GM23338 (cell line): ENCODE results near the gene RAB31. TPM values are rescaled to one million over a fixed set of nuclear protein-coding genes. Genes with fewer than 3 reads are reported as not detected.
A peak's percentile ranks its signal among the peaks of the same experiment; 100 is the strongest.

Source experiments
- ATAC-seq: fragments of 200-7000 bp; cut with Tn5 transposase; 3 replicates; pipeline ENCODE4 v1.9.1; 2020
- DNase-seq: peaks from one replicate; pipeline ENCODE4 v3.0.0-alpha.2; 2015; ENCODE audit warnings: low spot score
- H2AFZ ChIP-seq: fragments of 200-600 bp; sonication (generic); 2 replicates; pipeline ENCODE4 v1.8.0; 2016; ENCODE audit warnings: antibody characterized with exemption, mild to moderate bottlenecking, moderate library complexity
- H3F3A ChIP-seq: fragments of 200-600 bp; sonication (generic); replicated peaks from 2 replicates; pipeline ENCODE4 v1.8.0; 2017; ENCODE audit warnings: antibody characterized with exemption, mixed run types, low read depth
- H3K27ac ChIP-seq: fragments of 200-600 bp; sonication (generic); 2 replicates; pipeline ENCODE4 v1.6.1; 2016; ENCODE audit warnings: low read depth
- H3K27me3 ChIP-seq: fragments of 200-600 bp; sonication (generic); 2 replicates; pipeline ENCODE4 v1.8.0; 2016; ENCODE audit warnings: mild to moderate bottlenecking, mixed run types, moderate library complexity; ENCODE audit not compliant: insufficient read depth
- H3K36me3 ChIP-seq: fragments of 200-600 bp; sonication (generic); 2 replicates; pipeline ENCODE4 v1.8.0; 2016; ENCODE audit warnings: mild to moderate bottlenecking; ENCODE audit not compliant: insufficient read depth
- H3K4me1 ChIP-seq: fragments of 200-600 bp; sonication (generic); 2 replicates; pipeline ENCODE4 v1.8.0; 2016; ENCODE audit warnings: mild to moderate bottlenecking, moderate library complexity; ENCODE audit not compliant: insufficient read depth
- H3K4me2 ChIP-seq: fragments of 200-600 bp; sonication (generic); 2 replicates; pipeline ENCODE4 v1.7.1; 2017; ENCODE audit warnings: mixed run types
- H3K4me3 ChIP-seq: fragments of 200-600 bp; sonication (generic); 2 replicates; pipeline ENCODE4 v1.6.1; 2016; ENCODE audit warnings: mixed run types
- H3K79me2 ChIP-seq: fragments of 200-600 bp; sonication (generic); replicated peaks from 2 replicates; pipeline ENCODE4 v1.8.0; 2017; ENCODE audit warnings: mild to moderate bottlenecking; ENCODE audit not compliant: insufficient read depth
- H3K9me2 ChIP-seq: fragments of 200-600 bp; sonication (generic); 2 replicates; pipeline ENCODE4 v1.8.0; 2017; ENCODE audit not compliant: insufficient read depth
- H4K20me1 ChIP-seq: fragments of 200-600 bp; sonication (generic); replicated peaks from 2 replicates; pipeline ENCODE4 v1.8.0; 2017; ENCODE audit warnings: mild to moderate bottlenecking; ENCODE audit not compliant: insufficient read depth
- H3K27ac Mint-ChIP-seq: 2 replicates; pipeline ENCODE4 v1.8.0; 2020; ENCODE audit warnings: inconsistent platforms, mild to moderate bottlenecking, moderate library complexity, mixed read lengths
- H3K27me3 Mint-ChIP-seq: 3 replicates; pipeline ENCODE4 v1.8.0; 2022; ENCODE audit warnings: low read depth, mild to moderate bottlenecking, moderate library complexity, mixed read lengths, inconsistent platforms; ENCODE audit not compliant: insufficient read depth, poor library complexity
- H3K36me3 Mint-ChIP-seq: 3 replicates; pipeline ENCODE4 v1.8.0; 2021; ENCODE audit warnings: low read depth, mild to moderate bottlenecking, inconsistent platforms, moderate library complexity, mixed read lengths
- H3K4me1 Mint-ChIP-seq: 3 replicates; pipeline ENCODE4 v1.8.0; 2020; ENCODE audit warnings: mild to moderate bottlenecking, inconsistent platforms, mixed read lengths
- H3K4me3 Mint-ChIP-seq: 3 replicates; pipeline ENCODE4 v1.8.0; 2021; ENCODE audit warnings: moderate library complexity, mild to moderate bottlenecking, inconsistent platforms, mixed read lengths
- H3K9me3 Mint-ChIP-seq: 3 replicates; pipeline ENCODE4 v1.8.0; 2020; ENCODE audit warnings: moderate library complexity, mild to moderate bottlenecking, inconsistent platforms, mixed read lengths
- CREB1 ChIP-seq: fragments of 250-450 bp; sonication (Bioruptor Pico); IDR thresholded peaks from 2 replicates; pipeline ENCODE4 v1.5.0; 2020; ENCODE audit warnings: low read depth, mild to moderate bottlenecking, moderate library complexity
- EZH2phosphoT487 ChIP-seq: fragments of 200-600 bp; sonication (generic); IDR thresholded peaks from one replicate; pipeline ENCODE4 v1.8.1; 2018; ENCODE audit warnings: antibody characterized with exemption; ENCODE audit not compliant: unreplicated experiment
- POLR2AphosphoS5 ChIP-seq: IDR thresholded peaks from 2 replicates; pipeline ENCODE4 v1.6.1; 2016; ENCODE audit warnings: antibody characterized with exemption, low read depth
- REST ChIP-seq: IDR thresholded peaks from one replicate; pipeline ENCODE4 v1.6.1; 2018; ENCODE audit warnings: antibody characterized with exemption; ENCODE audit not compliant: unreplicated experiment
- STAT1 ChIP-seq: IDR thresholded peaks from one replicate; pipeline ENCODE4 v1.6.1; 2016; ENCODE audit warnings: antibody characterized with exemption; ENCODE audit not compliant: unreplicated experiment
- ZNF114 ChIP-seq: fragments of 250-450 bp; sonication (Bioruptor Pico); IDR thresholded peaks from 2 replicates; pipeline ENCODE4 v1.5.0; 2020; ENCODE audit warnings: mild to moderate bottlenecking, moderate library complexity
- ZNF331 ChIP-seq: fragments of 250-450 bp; sonication (Bioruptor Pico); IDR thresholded peaks from 2 replicates; pipeline ENCODE4 v1.5.0; 2020; ENCODE audit warnings: low read depth, mild to moderate bottlenecking, moderate library complexity
- ZNF462 ChIP-seq: fragments of 250-450 bp; sonication (Bioruptor Pico); IDR thresholded peaks from 2 replicates; pipeline ENCODE4 v1.5.0; 2020; ENCODE audit warnings: mild to moderate bottlenecking, moderate library complexity
- polyA plus RNA-seq: library from polyadenylated mRNA; unstranded; fragments of >200 nt; fragmentation: Nextera tagmentation; extraction: Ambion mirVana; gene quantifications from 2 replicates; pipeline ENCODE4 v1.2.1, GENCODE V29; 2016
- total RNA-seq: library from RNA; depleted of rRNA; stranded (reverse); fragments of >200 nt; shearing (Covaris generic); gene quantifications from 2 replicates; pipeline ENCODE4 v1.2.3, GENCODE V29; 2014
- TF ChIP-seq, protein P1 (sequence below): IDR thresholded peaks from 2 replicates; pipeline ENCODE4 v1.6.1; 2016; ENCODE audit warnings: antibody characterized with exemption
- TF ChIP-seq, protein P2 (sequence below), 2 experiments: fragments of 200-600 bp in 1 of 2; sonication (generic) in 1 of 2; conservative IDR thresholded peaks; 2 replicates each; pipeline versions ENCODE4 v1.5.1 to v1.6.1; 2016 to 2017; ENCODE audit warnings: antibody characterized with exemption in 2 of 2, low read depth in 2 of 2, mild to moderate bottlenecking in 2 of 2, moderate library complexity in 1 of 2

The RAB31 gene
- total and polyA plus RNA-seq, 2 experiments from 2014 or later = 33.8 to 46.1 TPM

- no peak overlapping the region for H3K4me2 ChIP-seq
- no peaks in the 10 kb centered on the region for H3K79me2 ChIP-seq
- no peak overlapping the region for H3K27ac Mint-ChIP-seq
- no peaks in the 10 kb centered on the region for H3K4me1 ChIP-seq
- H3K4me3 Mint-ChIP-seq = no peak overlapping the region
- H3K36me3 Mint-ChIP-seq = no peaks in the 10 kb centered on the region
- TF ChIP-seq STAT1 (no peak), ZNF114 (no peak), EZH2phosphoT487 (no peak), POLR2AphosphoS5 (no peak), CREB1 (CRISPR knock-in tag) (no peak), ZNF331 (no peak), REST (no peak)
- TF ChIP-seq, protein P1, sequence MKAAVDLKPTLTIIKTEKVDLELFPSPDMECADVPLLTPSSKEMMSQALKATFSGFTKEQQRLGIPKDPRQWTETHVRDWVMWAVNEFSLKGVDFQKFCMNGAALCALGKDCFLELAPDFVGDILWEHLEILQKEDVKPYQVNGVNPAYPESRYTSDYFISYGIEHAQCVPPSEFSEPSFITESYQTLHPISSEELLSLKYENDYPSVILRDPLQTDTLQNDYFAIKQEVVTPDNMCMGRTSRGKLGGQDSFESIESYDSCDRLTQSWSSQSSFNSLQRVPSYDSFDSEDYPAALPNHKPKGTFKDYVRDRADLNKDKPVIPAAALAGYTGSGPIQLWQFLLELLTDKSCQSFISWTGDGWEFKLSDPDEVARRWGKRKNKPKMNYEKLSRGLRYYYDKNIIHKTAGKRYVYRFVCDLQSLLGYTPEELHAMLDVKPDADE = no peak
- TF ChIP-seq, protein P2, sequence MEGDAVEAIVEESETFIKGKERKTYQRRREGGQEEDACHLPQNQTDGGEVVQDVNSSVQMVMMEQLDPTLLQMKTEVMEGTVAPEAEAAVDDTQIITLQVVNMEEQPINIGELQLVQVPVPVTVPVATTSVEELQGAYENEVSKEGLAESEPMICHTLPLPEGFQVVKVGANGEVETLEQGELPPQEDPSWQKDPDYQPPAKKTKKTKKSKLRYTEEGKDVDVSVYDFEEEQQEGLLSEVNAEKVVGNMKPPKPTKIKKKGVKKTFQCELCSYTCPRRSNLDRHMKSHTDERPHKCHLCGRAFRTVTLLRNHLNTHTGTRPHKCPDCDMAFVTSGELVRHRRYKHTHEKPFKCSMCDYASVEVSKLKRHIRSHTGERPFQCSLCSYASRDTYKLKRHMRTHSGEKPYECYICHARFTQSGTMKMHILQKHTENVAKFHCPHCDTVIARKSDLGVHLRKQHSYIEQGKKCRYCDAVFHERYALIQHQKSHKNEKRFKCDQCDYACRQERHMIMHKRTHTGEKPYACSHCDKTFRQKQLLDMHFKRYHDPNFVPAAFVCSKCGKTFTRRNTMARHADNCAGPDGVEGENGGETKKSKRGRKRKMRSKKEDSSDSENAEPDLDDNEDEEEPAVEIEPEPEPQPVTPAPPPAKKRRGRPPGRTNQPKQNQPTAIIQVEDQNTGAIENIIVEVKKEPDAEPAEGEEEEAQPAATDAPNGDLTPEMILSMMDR (conservative IDR thresholded peaks at IDR 0.05; ENCODE audit: low read depth in 2 of 2) = no peak
- H3K4me3 ChIP-seq = no peak overlapping the region
- no peak overlapping the region for H3K27ac ChIP-seq
- H4K20me1 ChIP-seq = no peaks in the 10 kb centered on the region
- H3K9me2 ChIP-seq = peaks cover 8% of the 10 kb centered on the region; the same call in 1 of the 2 replicates
- no peaks in the 10 kb centered on the region for H3K36me3 ChIP-seq
- H2AFZ ChIP-seq = 0 out of 2 replicates have a peak overlapping the region, but pooled peaks have one; percentile 14
- H3K27me3 ChIP-seq = no peaks in the 10 kb centered on the region
- DNase-seq = no peak
- H3K4me1 Mint-ChIP-seq = peaks cover 8% of the 10 kb centered on the region; the same call in 2 of the 3 replicates
- no peak for ATAC-seq
- no peaks in the 10 kb centered on the region for H3F3A ChIP-seq
- no peaks in the 10 kb centered on the region; the same call in 2 of the 3 replicates for H3K9me3 Mint-ChIP-seq
- H3K27me3 Mint-ChIP-seq = no peaks in the 10 kb centered on the region
Observed at GRCh38 chr18:9878783-9879242, 170.7 kb downstream of the RAB31 start.

- no peak overlapping the region for H3K4me3 Mint-ChIP-seq
- Histone ChIP-seq H3K36me3 (no peaks in the 10 kb centered on the region), H3K79me2 (no peaks in the 10 kb centered on the region), H3K27me3 (no peaks in the 10 kb centered on the region), H2AFZ (no peak overlapping the region), H4K20me1 (no peaks in the 10 kb centered on the region), H3K9me2 (peaks cover 12% of the 10 kb centered on the region), H3K4me2 (no peak overlapping the region), H3K4me1 (no peaks in the 10 kb centered on the region), H3K4me3 (no peak overlapping the region), H3F3A (no peaks in the 10 kb centered on the region), H3K27ac (no peak overlapping the region)
- H3K9me3 Mint-ChIP-seq = no peaks in the 10 kb centered on the region; the same call in 1 of the 3 replicates
- no peaks in the 10 kb centered on the region for H3K27me3 Mint-ChIP-seq
- ATAC-seq (no peak), DNase-seq (no peak)
- H3K4me1 Mint-ChIP-seq = no peaks in the 10 kb centered on the region
- no peaks in the 10 kb centered on the region for H3K36me3 Mint-ChIP-seq
- no peak overlapping the region for H3K27ac Mint-ChIP-seq
- TF ChIP-seq ZNF462 (CRISPR knock-in tag) (no peak), EZH2phosphoT487 (no peak), CREB1 (CRISPR knock-in tag) (no peak), ZNF114 (no peak)
Observed at GRCh38 chr18:9884090-9884489, 176.0 kb downstream of the RAB31 start.
